Activated effector memory CD4-positive, alpha-beta T cell treated with Interleukin-2 at 50 U/mL for 16 hours (primary cell): ENCODE results near the gene ZFAND3.
"Not testable (repeated sequence)": the region's sequence is repeated elsewhere in the genome, so short reads cannot be mapped to it uniquely, and the experiment has no call there.

Experiments used
- DNase-seq: peaks from one replicate; pipeline ENCODE4 v3.0.0-alpha.2; 2020

ZFAND3 gene

GRCh38 chr6:37866590-37867507 is 47.3 kb downstream of the ZFAND3 start:
- no peak for DNase-seq

- no peak for DNase-seq
Observed at GRCh38 chr6:37867756-37868446, 48.4 kb downstream of the ZFAND3 start.

- DNase-seq = no peak
Observed at GRCh38 chr6:37868447-37868825, 48.9 kb downstream of the ZFAND3 start.

- no peak for DNase-seq
Observed at GRCh38 chr6:37871616-37872372, 52.3 kb downstream of the ZFAND3 start.

GRCh38 chr6:37872373-37872745 is 52.8 kb downstream of the ZFAND3 start:
- DNase-seq = no peak

- no peak for DNase-seq
Observed at GRCh38 chr6:37874726-37875125, 55.2 kb downstream of the ZFAND3 start.

- no peak for DNase-seq
Observed at GRCh38 chr6:37875561-37876309, 56.2 kb downstream of the ZFAND3 start.

- no peak for DNase-seq
Observed at GRCh38 chr6:37876843-37877242, 57.3 kb downstream of the ZFAND3 start.

- DNase-seq = no peak
Observed at GRCh38 chr6:37877373-37878149, 58.0 kb downstream of the ZFAND3 start.

- DNase-seq = no peak
Observed at GRCh38 chr6:37878150-37878710, 58.7 kb downstream of the ZFAND3 start.

GRCh38 chr6:37880602-37881001 is 61.1 kb downstream of the ZFAND3 start:
- DNase-seq = not testable (repeated sequence)

GRCh38 chr6:37882292-37882691 is 62.8 kb downstream of the ZFAND3 start:
- no peak for DNase-seq

GRCh38 chr6:37882724-37883413 is 63.3 kb downstream of the ZFAND3 start:
- DNase-seq = no peak

- DNase-seq = no peak
Observed at GRCh38 chr6:37884548-37884947, 65.0 kb downstream of the ZFAND3 start.

- no peak for DNase-seq
Observed at GRCh38 chr6:37889051-37889450, 69.5 kb downstream of the ZFAND3 start.

GRCh38 chr6:37889486-37889885 is 70.0 kb downstream of the ZFAND3 start:
- no peak for DNase-seq

GRCh38 chr6:37891072-37891471 is 71.5 kb downstream of the ZFAND3 start:
- no peak for DNase-seq

- DNase-seq = no peak
Observed at GRCh38 chr6:37893257-37893656, 73.7 kb downstream of the ZFAND3 start.

- not testable (repeated sequence) for DNase-seq
Observed at GRCh38 chr6:37893734-37894133, 74.2 kb downstream of the ZFAND3 start.

- DNase-seq = no peak
Observed at GRCh38 chr6:37894585-37894984, 75.1 kb downstream of the ZFAND3 start.

- DNase-seq = no peak
Observed at GRCh38 chr6:37897321-37897720, 77.8 kb downstream of the ZFAND3 start.
